Hepatocyte (in vitro differentiated cells): Measurements from ENCODE around the gene LHX4. TPM values are rescaled to one million over a fixed set of nuclear protein-coding genes. Genes with fewer than 3 reads are reported as not detected.

Experiments used
- DNase-seq: peaks from one replicate; pipeline ENCODE4 v3.0.0-alpha.2; 2016; ENCODE audit warnings: low spot score
- H2AFZ ChIP-seq: fragments of 200-600 bp; sonication (generic); 2 replicates; pipeline ENCODE4 v1.6.0; 2016; ENCODE audit warnings: antibody characterized with exemption, mild to moderate bottlenecking
- H3K27ac ChIP-seq: fragments of 200-600 bp; sonication (generic); 2 replicates; pipeline ENCODE4 v1.5.1; 2016; ENCODE audit warnings: mild to moderate bottlenecking
- H3K27me3 ChIP-seq: fragments of 200-600 bp; sonication (generic); 2 replicates; pipeline ENCODE4 v1.6.1; 2016
- H3K36me3 ChIP-seq: fragments of 200-600 bp; sonication (generic); replicated peaks from 2 replicates; pipeline ENCODE4 v1.5.1; 2016; ENCODE audit warnings: low read depth; ENCODE audit not compliant: insufficient read depth
- H3K4me1 ChIP-seq: fragments of 200-600 bp; sonication (generic); 2 replicates; pipeline ENCODE4 v1.5.1; 2016; ENCODE audit warnings: mild to moderate bottlenecking, moderate library complexity; ENCODE audit not compliant: insufficient read depth
- H3K4me2 ChIP-seq: fragments of 200-600 bp; sonication (generic); 2 replicates; pipeline ENCODE4 v1.6.0; 2016
- H3K4me3 ChIP-seq: fragments of 200-600 bp; sonication (generic); 2 replicates; pipeline ENCODE4 v1.5.1; 2016; ENCODE audit warnings: mild to moderate bottlenecking
- H3K79me2 ChIP-seq: fragments of 200-600 bp; sonication (generic); 2 replicates; pipeline ENCODE4 v1.6.0; 2017; ENCODE audit warnings: mild to moderate bottlenecking
- H3K9me2 ChIP-seq: fragments of 200-600 bp; sonication (generic); replicated peaks from 2 replicates; pipeline ENCODE4 v1.6.0; 2017; ENCODE audit warnings: mild to moderate bottlenecking; ENCODE audit not compliant: insufficient read depth
- H3K9me3 ChIP-seq: fragments of 200-600 bp; sonication (generic); 2 replicates; pipeline ENCODE4 v1.5.1; 2016; ENCODE audit warnings: low read depth, mild to moderate bottlenecking
- H4K20me1 ChIP-seq: fragments of 200-600 bp; sonication (generic); 2 replicates; pipeline ENCODE4 v1.6.0; 2016; ENCODE audit warnings: mild to moderate bottlenecking; ENCODE audit not compliant: insufficient read depth, poor library complexity, severe bottlenecking
- CTCF ChIP-seq: fragments of 200-600 bp; sonication (generic); IDR thresholded peaks from 2 replicates; pipeline ENCODE4 v1.5.1; 2016; ENCODE audit warnings: antibody characterized with exemption, mild to moderate bottlenecking; ENCODE audit not compliant: poor library complexity
- EZH2 ChIP-seq: fragments of 200-600 bp; sonication (generic); IDR thresholded peaks from 2 replicates; pipeline ENCODE4 v1.6.1; 2016; ENCODE audit warnings: antibody characterized with exemption, mild to moderate bottlenecking, borderline replicate concordance
- EZH2phosphoT487 ChIP-seq: fragments of 200-600 bp; sonication (generic); IDR thresholded peaks from one replicate; pipeline ENCODE4 v1.6.1; 2018; ENCODE audit warnings: antibody characterized with exemption, mild to moderate bottlenecking, low read depth, moderate library complexity; ENCODE audit not compliant: unreplicated experiment, severe bottlenecking
- WGBS: methylation state at CpG from one replicate; pipeline ENCODE4 v1.1.6; 2016; ENCODE audit warnings: low lambda C conversion rate; ENCODE audit errors: missing lambda C conversion rate; 5-methylcytosine and 5-hydroxymethylcytosine counted together
- polyA plus RNA-seq: library from polyadenylated mRNA; unstranded; fragments of >200 nt; fragmentation: Nextera tagmentation; extraction: Ambion mirVana; gene quantifications from 2 replicates; pipeline ENCODE4 v1.2.1, GENCODE V29; 2016
- total RNA-seq: library from RNA; depleted of rRNA; stranded (reverse); fragments of >200 nt; gene quantifications from 2 replicates; pipeline ENCODE4 v1.2.3, GENCODE V29; 2014

Gene LHX4
- total and polyA plus RNA-seq, 2 experiments from 2014 or later: 0.03 to 0.28 TPM

GRCh38 chr1:180218806-180219765 is 11.0 kb upstream of the LHX4 start:
- 90% methylated on average over 19 of the region's 20 CpGs for WGBS
- Histone ChIP-seq H3K79me2 (no peaks in the 10 kb centered on the region), H3K4me3 (no peak overlapping the region), H3K4me2 (no peak overlapping the region), H3K9me3 (no peaks in the 10 kb centered on the region), H2AFZ (no peak overlapping the region), H3K27me3 (peaks cover 23% of the 10 kb centered on the region), H4K20me1 (no peaks in the 10 kb centered on the region), H3K36me3 (no peaks in the 10 kb centered on the region), H3K27ac (no peak overlapping the region), H3K4me1 (no peaks in the 10 kb centered on the region), H3K9me2 (no peaks in the 10 kb centered on the region)
- TF ChIP-seq CTCF: no peak
- TF ChIP-seq EZH2phosphoT487: no peak
- no peak for TF ChIP-seq EZH2
- no peak for DNase-seq

- Histone ChIP-seq H3K9me2 (no peaks in the 10 kb centered on the region), H3K4me1 (no peaks in the 10 kb centered on the region), H2AFZ (no peak overlapping the region), H3K4me3 (no peak overlapping the region), H3K9me3 (no peaks in the 10 kb centered on the region), H3K4me2 (no peak overlapping the region), H3K27ac (no peak overlapping the region), H3K36me3 (no peaks in the 10 kb centered on the region), H4K20me1 (no peaks in the 10 kb centered on the region), H3K27me3 (peaks cover 30% of the 10 kb centered on the region), H3K79me2 (no peaks in the 10 kb centered on the region)
- no peak for TF ChIP-seq EZH2
- TF ChIP-seq CTCF: no peak
- no peak for TF ChIP-seq EZH2phosphoT487
- WGBS: 85% methylated on average over 11 of the region's 11 CpGs
- no peak for DNase-seq
Measured at GRCh38 chr1:180219776-180220175, 10.3 kb upstream of the LHX4 start.

GRCh38 chr1:180221462-180221861 is 8.6 kb upstream of the LHX4 start:
- Histone ChIP-seq H2AFZ (no peak overlapping the region), H3K36me3 (no peaks in the 10 kb centered on the region), H3K4me3 (no peak overlapping the region), H3K4me2 (no peak overlapping the region), H3K9me3 (no peaks in the 10 kb centered on the region), H3K27me3 (peaks cover 47% of the 10 kb centered on the region), H3K4me1 (no peaks in the 10 kb centered on the region), H3K79me2 (no peaks in the 10 kb centered on the region), H4K20me1 (no peaks in the 10 kb centered on the region), H3K9me2 (no peaks in the 10 kb centered on the region), H3K27ac (no peak overlapping the region)
- 79% methylated on average over 6 of the region's 6 CpGs for WGBS
- no peak for DNase-seq
- no peak for TF ChIP-seq EZH2
- TF ChIP-seq CTCF: no peak
- TF ChIP-seq EZH2phosphoT487: no peak
